GM23338 (cell line): Measurements from ENCODE around the gene FMN1.
A peak's percentile ranks its signal among the peaks of the same experiment; 100 is the strongest.

Experiments
- CREB1 ChIP-seq: fragments of 250-450 bp; sonication (Bioruptor Pico); IDR thresholded peaks from 2 replicates; pipeline ENCODE4 v1.5.0; 2020; ENCODE audit warnings: low read depth, mild to moderate bottlenecking, moderate library complexity
- CTCF ChIP-seq, 2 experiments: fragments of 200-600 bp in 1 of 2; sonication (generic) in 1 of 2; conservative IDR thresholded peaks; 2 replicates each; pipeline versions ENCODE4 v1.5.1 to v1.6.1; 2016 to 2017; ENCODE audit warnings: antibody characterized with exemption in 2 of 2, low read depth in 2 of 2, mild to moderate bottlenecking in 2 of 2, moderate library complexity in 1 of 2
- EZH2 ChIP-seq: fragments of 200-600 bp; sonication (generic); IDR thresholded peaks from one replicate; pipeline ENCODE4 v1.8.0; 2017; ENCODE audit warnings: antibody characterized with exemption, mild to moderate bottlenecking, low read depth; ENCODE audit not compliant: unreplicated experiment
- EZH2phosphoT487 ChIP-seq: fragments of 200-600 bp; sonication (generic); IDR thresholded peaks from one replicate; pipeline ENCODE4 v1.8.1; 2018; ENCODE audit warnings: antibody characterized with exemption; ENCODE audit not compliant: unreplicated experiment
- REST ChIP-seq: IDR thresholded peaks from one replicate; pipeline ENCODE4 v1.6.1; 2018; ENCODE audit warnings: antibody characterized with exemption; ENCODE audit not compliant: unreplicated experiment
- ZNF114 ChIP-seq: fragments of 250-450 bp; sonication (Bioruptor Pico); IDR thresholded peaks from 2 replicates; pipeline ENCODE4 v1.5.0; 2020; ENCODE audit warnings: mild to moderate bottlenecking, moderate library complexity

- TF ChIP-seq CTCF (conservative IDR thresholded peaks at IDR 0.05; ENCODE audit: low read depth in 2 of 2) (no peak), CREB1 (peak; percentile 75), REST (no peak), EZH2phosphoT487 (no peak), EZH2 (no peak), ZNF114 (CRISPR knock-in tag) (0 out of 2 replicates have a peak, but pooled peaks have one; percentile 26)
Measured at GRCh38 chr15:32899126-32899596, 295.4 kb downstream of the FMN1 start.
